Smooth muscle cell (in vitro differentiated cells): ENCODE data around the gene PCBP4. TPM values are rescaled to one million over a fixed set of nuclear protein-coding genes. Genes with fewer than 3 reads are reported as not detected.

ENCODE experiments used
- DNase-seq: peaks from one replicate; lab custom pipeline; 2025; ENCODE audit not compliant: unreplicated experiment; lab: John Stamatoyannopoulos, UW
- H2AFZ ChIP-seq: fragments of 200-600 bp; sonication (generic); 2 replicates; pipeline ENCODE4 v1.6.0; 2016; ENCODE audit warnings: antibody characterized with exemption, low read depth, mild to moderate bottlenecking
- H3F3A ChIP-seq: fragments of 200-600 bp; sonication (generic); 2 replicates; pipeline ENCODE4 v1.6.0; 2017; ENCODE audit warnings: antibody characterized with exemption, low read depth
- H3K27ac ChIP-seq: fragments of 200-600 bp; sonication (generic); 2 replicates; pipeline ENCODE4 v1.5.1; 2016; ENCODE audit warnings: low read depth, mild to moderate bottlenecking
- H3K27me3 ChIP-seq: fragments of 200-600 bp; sonication (generic); 2 replicates; pipeline ENCODE4 v1.6.1; 2016; ENCODE audit warnings: low read depth, mild to moderate bottlenecking
- H3K36me3 ChIP-seq: fragments of 200-600 bp; sonication (generic); 2 replicates; pipeline ENCODE4 v1.5.1; 2016; ENCODE audit warnings: low read depth
- H3K4me1 ChIP-seq: fragments of 200-600 bp; sonication (generic); 2 replicates; pipeline ENCODE4 v1.5.1; 2016; ENCODE audit warnings: low read depth
- H3K4me2 ChIP-seq: fragments of 200-600 bp; sonication (generic); 2 replicates; pipeline ENCODE4 v1.6.0; 2016; ENCODE audit warnings: mild to moderate bottlenecking
- H3K4me3 ChIP-seq: fragments of 200-600 bp; sonication (generic); 2 replicates; pipeline ENCODE4 v1.5.1; 2016; ENCODE audit warnings: mild to moderate bottlenecking
- H3K79me2 ChIP-seq: fragments of 200-600 bp; sonication (generic); 2 replicates; pipeline ENCODE4 v1.6.0; 2016; ENCODE audit warnings: low read depth, mild to moderate bottlenecking
- H3K9ac ChIP-seq: fragments of 200-600 bp; sonication (generic); 2 replicates; pipeline ENCODE4 v1.6.0; 2016; ENCODE audit warnings: low read depth
- H3K9me3 ChIP-seq: fragments of 200-600 bp; sonication (generic); replicated peaks from 2 replicates; pipeline ENCODE4 v1.5.1; 2016; ENCODE audit warnings: low read depth
- H4K20me1 ChIP-seq: fragments of 200-600 bp; sonication (generic); 2 replicates; pipeline ENCODE4 v1.6.0; 2016; ENCODE audit warnings: low read depth
- CTCF ChIP-seq: fragments of 200-600 bp; sonication (generic); IDR thresholded peaks from 2 replicates; pipeline ENCODE4 v1.5.1; 2017; ENCODE audit warnings: borderline replicate concordance, mild to moderate bottlenecking, antibody characterized with exemption; ENCODE audit not compliant: insufficient read depth, poor library complexity, severe bottlenecking
- WGBS: methylation state at CpG from one replicate; pipeline ENCODE4 v1.1.7; 2016; ENCODE audit warnings: low lambda C conversion rate; 5-methylcytosine and 5-hydroxymethylcytosine counted together
- polyA plus RNA-seq: library from polyadenylated mRNA; unstranded; fragments of >200 nt; fragmentation: Nextera tagmentation; extraction: Ambion mirVana; gene quantifications from 2 replicates; pipeline ENCODE4 v1.2.1, GENCODE V29; 2016
- total RNA-seq: library from RNA; depleted of rRNA; stranded (reverse); fragments of >200 nt; gene quantifications from 2 replicates; pipeline ENCODE4 v1.2.3, GENCODE V29; 2014

PCBP4 gene
- total and polyA plus RNA-seq, 2 experiments from 2014 or later: 42.6 to 81.2 TPM

DNA sequence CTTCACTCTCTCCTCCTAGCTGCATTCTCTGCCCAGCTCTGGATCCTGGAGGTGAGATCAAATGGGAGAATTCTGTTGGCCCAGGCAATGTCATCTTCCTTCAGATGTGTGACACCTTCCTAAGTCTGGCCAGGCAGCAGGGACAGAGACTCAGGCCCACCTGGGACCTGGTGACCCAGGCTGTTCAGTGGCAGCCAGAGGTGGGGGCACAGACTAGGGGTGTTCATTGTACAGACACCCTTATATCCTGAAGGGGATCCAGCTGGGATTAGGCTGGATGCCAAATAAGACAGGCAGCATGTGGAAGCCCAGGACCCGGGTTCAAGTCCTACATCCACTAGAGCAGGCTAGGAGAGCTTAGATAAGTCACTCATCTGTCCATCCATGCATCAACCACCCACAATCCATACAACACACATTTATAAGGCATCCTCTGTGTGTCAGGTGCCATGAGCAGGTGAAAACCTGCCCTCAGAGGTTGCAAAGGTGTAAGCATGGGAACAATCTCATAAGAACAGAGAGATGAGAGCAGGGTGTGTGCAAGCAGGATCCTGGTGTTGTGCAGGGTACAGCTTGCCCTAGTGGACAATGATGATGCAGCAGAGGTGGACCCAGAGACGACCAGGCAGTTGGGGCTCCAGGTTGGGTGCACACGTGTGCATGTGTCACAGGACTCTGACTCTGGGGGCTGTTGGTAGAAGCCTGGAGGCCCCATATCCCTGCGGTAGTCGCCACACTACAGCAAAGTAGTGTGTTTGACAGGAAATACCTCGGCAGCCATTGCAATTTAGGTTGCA lies 46.7 kb upstream of the PCBP4 start:
- H3K4me3 ChIP-seq: no peak overlapping the region
- no peak overlapping the region for H2AFZ ChIP-seq
- no peaks in the 10 kb centered on the region for H3K36me3 ChIP-seq
- no peak for DNase-seq
- H3F3A ChIP-seq: no peaks in the 10 kb centered on the region
- no peak for TF ChIP-seq CTCF
- H3K4me2 ChIP-seq: peak overlapping the region; percentile 49
- no peak overlapping the region for H3K27ac ChIP-seq
- H3K79me2 ChIP-seq: no peaks in the 10 kb centered on the region
- no peak overlapping the region for H3K9ac ChIP-seq
- 71% methylated on average over 6 of the region's 6 CpGs for WGBS
- H3K27me3 ChIP-seq: no peaks in the 10 kb centered on the region
- no peaks in the 10 kb centered on the region for H4K20me1 ChIP-seq
- no peaks in the 10 kb centered on the region for H3K9me3 ChIP-seq
- H3K4me1 ChIP-seq: no peaks in the 10 kb centered on the region

GRCh38 chr3:52012699-52013098 lies 45.4 kb upstream of the PCBP4 start:
- no peak overlapping the region for H3K27ac ChIP-seq
- no peaks in the 10 kb centered on the region for H4K20me1 ChIP-seq
- H3K79me2 ChIP-seq: no peaks in the 10 kb centered on the region
- no peak overlapping the region for H3K4me2 ChIP-seq
- H3K27me3 ChIP-seq: no peaks in the 10 kb centered on the region
- no peak overlapping the region for H3K4me3 ChIP-seq
- H3K36me3 ChIP-seq: no peaks in the 10 kb centered on the region
- H3K4me1 ChIP-seq: no peaks in the 10 kb centered on the region
- no peak for TF ChIP-seq CTCF
- no peak for DNase-seq
- H2AFZ ChIP-seq: no peak overlapping the region
- no peaks in the 10 kb centered on the region for H3K9me3 ChIP-seq
- WGBS: 90% methylated on average over 7 of the region's 7 CpGs
- no peaks in the 10 kb centered on the region for H3F3A ChIP-seq
- no peak overlapping the region for H3K9ac ChIP-seq

- Histone ChIP-seq H3K27ac (no peak overlapping the region), H3K27me3 (no peaks in the 10 kb centered on the region), H3K79me2 (no peaks in the 10 kb centered on the region), H3K9me3 (no peaks in the 10 kb centered on the region), H3K4me2 (no peak overlapping the region), H4K20me1 (no peaks in the 10 kb centered on the region), H3K36me3 (no peaks in the 10 kb centered on the region), H3K4me3 (no peak overlapping the region), H2AFZ (no peak overlapping the region), H3F3A (no peaks in the 10 kb centered on the region), H3K4me1 (peaks cover 8% of the 10 kb centered on the region), H3K9ac (no peak overlapping the region)
- TF ChIP-seq CTCF: no peak
- DNase-seq: no peak
These were observed 43.2 kb upstream of the PCBP4 start for GRCh38 chr3:52010431-52010830.

DNA sequence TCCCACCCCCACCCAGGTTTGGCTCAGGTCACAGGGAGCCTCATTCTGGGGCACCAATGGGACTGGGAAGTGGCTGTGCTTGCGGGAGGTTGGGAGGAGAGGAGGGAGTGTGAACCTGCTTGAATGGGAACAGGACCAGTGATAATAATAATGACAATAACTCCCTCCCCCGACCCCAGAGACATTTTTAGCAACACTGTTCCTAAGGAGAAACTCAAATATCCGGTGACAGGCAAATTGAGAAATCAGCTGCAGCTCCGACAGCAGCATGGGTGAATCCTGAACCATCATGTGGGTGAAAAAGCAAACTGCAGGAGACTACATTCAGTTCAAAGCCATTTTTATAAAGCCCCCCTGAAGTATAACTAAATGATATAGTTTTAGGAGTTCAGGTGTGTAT lies 40.0 kb upstream of the PCBP4 start:
- Histone ChIP-seq H3K4me2 (no peak overlapping the region), H3K79me2 (no peaks in the 10 kb centered on the region), H3K27me3 (no peaks in the 10 kb centered on the region), H2AFZ (no peak overlapping the region), H3K9ac (no peak overlapping the region), H3K27ac (no peak overlapping the region), H3F3A (no peaks in the 10 kb centered on the region), H3K36me3 (no peaks in the 10 kb centered on the region), H3K4me3 (no peak overlapping the region), H3K9me3 (no peaks in the 10 kb centered on the region), H4K20me1 (no peaks in the 10 kb centered on the region), H3K4me1 (peaks cover 35% of the 10 kb centered on the region)
- no peak for TF ChIP-seq CTCF
- no peak for DNase-seq
- 79% methylated on average over 4 of the region's 4 CpGs for WGBS
